Measurements from ENCODE around the gene MARCHF2.

DNA sequence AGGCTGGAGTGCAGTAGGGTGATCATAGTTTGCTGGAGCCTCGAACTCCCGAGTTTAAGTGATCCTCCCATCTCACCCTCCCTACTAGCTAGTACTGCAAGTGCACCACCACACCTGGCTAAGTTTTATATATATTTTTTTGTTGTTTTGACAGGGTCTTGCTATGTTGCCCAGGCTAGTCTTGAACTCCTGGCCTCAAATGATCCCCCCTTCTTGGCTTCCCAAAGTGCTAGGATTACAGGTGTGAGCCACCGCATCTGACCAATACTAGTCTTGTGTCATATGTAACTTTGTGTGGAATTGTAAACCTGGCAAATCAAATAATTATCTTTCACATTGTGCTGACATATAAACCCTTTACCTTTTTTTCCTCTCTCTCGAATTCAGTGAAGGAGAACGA is 41.9 kb downstream of the MARCHF2 start:
- no peak for TF ChIP-seq SPI1 (IDR thresholded peaks at IDR 0.05; ENCODE audit: low read depth, low read length)
- no peak for TF ChIP-seq POLR2A (IDR thresholded peaks at IDR 0.05; ENCODE audit: low read depth, low read length)
- TF ChIP-seq POLR2AphosphoS5 (IDR thresholded peaks at IDR 0.05; ENCODE audit: low read depth, low read length) = no peak
- TF ChIP-seq TAF1 (IDR thresholded peaks at IDR 0.05; ENCODE audit: low read depth, low read length) = no peak
- TF ChIP-seq POU2F2 (IDR thresholded peaks at IDR 0.05; ENCODE audit: low read depth, low read length) = no peak
- TF ChIP-seq PAX5 (IDR thresholded peaks at IDR 0.05; ENCODE audit: insufficient read depth, low read length, severe bottlenecking) = no peak

Measured in GM12891 (cell line).